HEK293 (cell line): ENCODE data around the gene GJC1.

ENCODE experiments used
- CTCF ChIA-PET: fragments of 350-600 bp; formaldehyde crosslinking; extraction: SDS; loops from one replicate; lab custom pipeline; 2021; ENCODE audit warnings: antibody characterized with exemption; lab: Yijun Ruan, JAX
- POLR2A ChIA-PET: fragments of 300-600 bp; formaldehyde crosslinking; extraction: SDS; loops from one replicate; lab custom pipeline; 2020; ENCODE audit warnings: antibody characterized with exemption, inconsistent platforms; lab: Yijun Ruan, JAX
- H3K27ac ChIP-seq: fragments of 200-500 bp; sonication (Bioruptor generic); 2 replicates; pipeline ENCODE4 v1.5.1; 2014; ENCODE audit warnings: low read depth, low read length, control low read depth, inconsistent platforms; ENCODE audit errors: extremely low read depth
- H3K36me3 ChIP-seq, 2 experiments: fragments of 200-500 bp in 1 of 2; sonication (Bioruptor generic) in 1 of 2; 1 replicate in 1 of 2; 2 replicates in 1 of 2; pipeline ENCODE4 v1.5.1; 2014 to 2017; ENCODE audit warnings: inconsistent platforms in 2 of 2, low read length in 2 of 2; ENCODE audit not compliant: control insufficient read depth in 2 of 2, insufficient read depth in 1 of 2
- H3K4me1 ChIP-seq: fragments of 200-500 bp; sonication (Bioruptor generic); 2 replicates; pipeline ENCODE4 v1.5.1; 2014; ENCODE audit warnings: mild to moderate bottlenecking, low read length, inconsistent platforms; ENCODE audit not compliant: control insufficient read depth, insufficient read depth
- H3K4me3 ChIP-seq: 2 replicates; pipeline ENCODE4 v1.5.1; 2011; ENCODE audit warnings: low read depth, mild to moderate bottlenecking, control low read depth, low read length, moderate library complexity
- H3K9me3 ChIP-seq: fragments of 200-500 bp; sonication (Bioruptor generic); 2 replicates; pipeline ENCODE4 v1.5.1; 2014; ENCODE audit warnings: low read depth, low read length, inconsistent platforms; ENCODE audit not compliant: control insufficient read depth, insufficient read depth
- ATF2 ChIP-seq: fragments of 450-650 bp; formaldehyde crosslinking; IDR thresholded peaks from 2 replicates; pipeline ENCODE4 v1.5.1; 2016; ENCODE audit warnings: missing biosample characterization, missing genetic modification characterization, low read depth
- GLI2 ChIP-seq: fragments of 450-650 bp; formaldehyde crosslinking; IDR thresholded peaks from 2 replicates; pipeline ENCODE4; 2017; ENCODE audit warnings: missing biosample characterization, missing genetic modification characterization, low read depth, borderline replicate concordance
- HIC1 ChIP-seq: fragments of 450-650 bp; formaldehyde crosslinking; IDR thresholded peaks from 2 replicates; pipeline ENCODE4 v1.5.1; 2016; ENCODE audit warnings: missing biosample characterization, missing genetic modification characterization
- SALL2 ChIP-seq: fragments of 450-650 bp; formaldehyde crosslinking; IDR thresholded peaks from 2 replicates; pipeline ENCODE4 v1.5.0; 2017; ENCODE audit warnings: missing biosample characterization, mild to moderate bottlenecking, missing genetic modification characterization, borderline replicate concordance
- TRIM28 ChIP-seq: IDR thresholded peaks from 2 replicates; pipeline ENCODE4 v1.6.1; 2011; ENCODE audit warnings: low read length, control low read depth, borderline replicate concordance
- WT1 ChIP-seq: fragments of 450-650 bp; formaldehyde crosslinking; IDR thresholded peaks from 2 replicates; pipeline ENCODE4 v1.5.1; 2016; ENCODE audit warnings: missing biosample characterization, missing genetic modification characterization
- ZBTB20 ChIP-seq: fragments of 450-650 bp; formaldehyde crosslinking; IDR thresholded peaks from 2 replicates; pipeline ENCODE4 v1.5.1; 2016; ENCODE audit warnings: missing biosample characterization, missing genetic modification characterization
- ZBTB21 ChIP-seq: fragments of 450-650 bp; formaldehyde crosslinking; IDR thresholded peaks from 2 replicates; pipeline ENCODE4 v1.5.1; 2017; ENCODE audit warnings: missing biosample characterization, missing genetic modification characterization
- ZBTB26 ChIP-seq: fragments of 450-650 bp; formaldehyde crosslinking; optimal IDR thresholded peaks from 2 replicates; pipeline ENCODE3; 2016; ENCODE audit warnings: missing biosample characterization, mild to moderate bottlenecking, missing genetic modification characterization
- ZBTB8A ChIP-seq: fragments of 450-650 bp; formaldehyde crosslinking; IDR thresholded peaks from 2 replicates; pipeline ENCODE4 v1.5.1; 2016; ENCODE audit warnings: missing biosample characterization, missing genetic modification characterization
- ZIC2 ChIP-seq: fragments of 450-650 bp; formaldehyde crosslinking; IDR thresholded peaks from 2 replicates; pipeline ENCODE4 v1.5.1; 2016; ENCODE audit warnings: missing biosample characterization, missing genetic modification characterization
- ZNF24 ChIP-seq: fragments of 450-650 bp; formaldehyde crosslinking; IDR thresholded peaks from 2 replicates; pipeline ENCODE4 v1.5.1; 2016; ENCODE audit warnings: missing biosample characterization, missing genetic modification characterization
- ZNF335 ChIP-seq: fragments of 450-650 bp; formaldehyde crosslinking; conservative IDR thresholded peaks from 2 replicates; pipeline ENCODE4 v1.5.1; 2016; ENCODE audit warnings: missing biosample characterization, missing genetic modification characterization
- ZNF398 ChIP-seq: fragments of 450-650 bp; formaldehyde crosslinking; IDR thresholded peaks from 2 replicates; pipeline ENCODE4 v1.5.1; 2017; ENCODE audit warnings: missing biosample characterization, missing genetic modification characterization
- ZNF529 ChIP-seq: fragments of 450-650 bp; formaldehyde crosslinking; IDR thresholded peaks from 2 replicates; pipeline ENCODE4 v1.5.1; 2017; ENCODE audit warnings: missing genetic modification characterization, missing biosample characterization; ENCODE audit not compliant: insufficient replicate concordance
- ZNF558 ChIP-seq: fragments of 450-650 bp; formaldehyde crosslinking; IDR thresholded peaks from 2 replicates; pipeline ENCODE4 v1.5.1; 2016; ENCODE audit warnings: missing biosample characterization, missing genetic modification characterization
- ZNF560 ChIP-seq: fragments of 450-650 bp; formaldehyde crosslinking; IDR thresholded peaks from 2 replicates; pipeline ENCODE4 v1.5.1; 2017; ENCODE audit warnings: missing biosample characterization, missing genetic modification characterization, borderline replicate concordance
- ZNF626 ChIP-seq: fragments of 450-650 bp; sonication (Bioruptor Pico); formaldehyde crosslinking; IDR thresholded peaks from 2 replicates; pipeline ENCODE4 v1.5.1; 2018; ENCODE audit warnings: missing biosample characterization, missing genetic modification characterization, inconsistent platforms
- ZNF658 ChIP-seq: fragments of 450-650 bp; formaldehyde crosslinking; IDR thresholded peaks from 2 replicates; pipeline ENCODE4; 2016; ENCODE audit warnings: missing biosample characterization, missing genetic modification characterization
- TF ChIP-seq, protein P1 (sequence below): fragments of 450-650 bp; formaldehyde crosslinking; IDR thresholded peaks from 2 replicates; pipeline ENCODE4 v1.5.1; 2016; ENCODE audit warnings: missing biosample characterization, missing genetic modification characterization
- TF ChIP-seq, protein P2 (sequence below): fragments of 450-650 bp; formaldehyde crosslinking; conservative IDR thresholded peaks from 2 replicates; pipeline ENCODE4 v1.5.1; 2016; ENCODE audit warnings: low read depth, missing biosample characterization, missing genetic modification characterization
- TF ChIP-seq, protein P3 (sequence below): fragments of 450-650 bp; formaldehyde crosslinking; IDR thresholded peaks from 2 replicates; pipeline ENCODE4 v1.5.1; 2016; ENCODE audit warnings: missing biosample characterization, missing genetic modification characterization

Gene GJC1

GRCh38 chr17:44820631-44821212, 9.4 kb downstream of the GJC1 start:
- Histone ChIP-seq H3K27ac (peak overlapping the region; percentile 57; the same call in 1 of the 2 replicates), H3K4me3 (no peak overlapping the region), H3K4me1 (peaks cover 15% of the 10 kb centered on the region), H3K36me3 (peaks cover 0 to 8% of the 10 kb centered on the region in 2 experiments; a peak in 1 of 3 replicates), H3K9me3 (no peaks in the 10 kb centered on the region)
- POLR2A ChIA-PET, result interaction anchor here (0.5 to 1.2 kb wide), 12 partner anchors 8 to 328 kb away, joined by 3 to 8 read pairs (median 4); partner anchors contain the start of genes DBF4B and HEXIM1
- CTCF ChIA-PET, result interaction anchor here (1.0 to 1.9 kb wide), 5 partner anchors 12 to 315 kb away, joined by 3 to 10 read pairs (median 4); partner anchors contain the start of gene ACBD4
- peak; percentile 97; the same call in 1 of the 2 replicates for TF ChIP-seq GLI2 (tag by site-specific recombination)
- no peak for TF ChIP-seq SALL2
- TF ChIP-seq, protein P1, sequence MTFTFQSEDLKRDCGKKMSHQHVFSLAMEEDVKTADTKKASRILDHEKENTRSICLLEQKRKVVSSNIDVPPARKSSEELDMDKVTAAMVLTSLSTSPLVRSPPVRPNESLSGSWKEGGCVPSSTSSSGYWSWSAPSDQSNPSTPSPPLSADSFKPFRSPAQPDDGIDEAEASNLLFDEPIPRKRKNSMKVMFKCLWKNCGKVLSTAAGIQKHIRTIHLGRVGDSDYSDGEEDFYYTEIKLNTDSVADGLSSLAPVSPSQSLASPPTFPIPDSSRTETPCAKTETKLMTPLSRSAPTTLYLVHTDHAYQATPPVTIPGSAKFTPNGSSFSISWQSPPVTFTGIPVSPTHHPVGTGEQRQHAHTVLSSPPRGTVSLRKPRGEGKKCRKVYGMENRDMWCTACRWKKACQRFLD (tag by site-specific recombination), result no peak
- no peak for TF ChIP-seq ZNF626
- TF ChIP-seq ZBTB21 (tag by site-specific recombination), result peak; percentile 70
- TF ChIP-seq ZNF658 (tag by site-specific recombination), result no peak
- TF ChIP-seq TRIM28, result peak; percentile 75; the same call in 1 of the 2 replicates
- no peak for TF ChIP-seq ZNF398
- no peak for TF ChIP-seq ZNF529 (tag by site-specific recombination)
- TF ChIP-seq HIC1 (tag by site-specific recombination), result peak; percentile 96
- no peak for TF ChIP-seq ZNF335 (tag by site-specific recombination)
- TF ChIP-seq ZNF558 (tag by site-specific recombination), result peak; percentile 61; the same call in 1 of the 2 replicates
- TF ChIP-seq ZNF560, result no peak
- TF ChIP-seq ZBTB20 (tag by site-specific recombination), result no peak
- TF ChIP-seq ZBTB26 (tag by site-specific recombination), result no peak
- 0 out of 2 replicates have a peak, but pooled peaks have one; percentile 20 for TF ChIP-seq ATF2
- TF ChIP-seq WT1 (tag by site-specific recombination), result peak; percentile 96
- TF ChIP-seq ZNF24 (tag by site-specific recombination), result peak; percentile 88
- TF ChIP-seq ZBTB8A, result peak; percentile 26; the same call in 1 of the 2 replicates
- TF ChIP-seq, protein P2, sequence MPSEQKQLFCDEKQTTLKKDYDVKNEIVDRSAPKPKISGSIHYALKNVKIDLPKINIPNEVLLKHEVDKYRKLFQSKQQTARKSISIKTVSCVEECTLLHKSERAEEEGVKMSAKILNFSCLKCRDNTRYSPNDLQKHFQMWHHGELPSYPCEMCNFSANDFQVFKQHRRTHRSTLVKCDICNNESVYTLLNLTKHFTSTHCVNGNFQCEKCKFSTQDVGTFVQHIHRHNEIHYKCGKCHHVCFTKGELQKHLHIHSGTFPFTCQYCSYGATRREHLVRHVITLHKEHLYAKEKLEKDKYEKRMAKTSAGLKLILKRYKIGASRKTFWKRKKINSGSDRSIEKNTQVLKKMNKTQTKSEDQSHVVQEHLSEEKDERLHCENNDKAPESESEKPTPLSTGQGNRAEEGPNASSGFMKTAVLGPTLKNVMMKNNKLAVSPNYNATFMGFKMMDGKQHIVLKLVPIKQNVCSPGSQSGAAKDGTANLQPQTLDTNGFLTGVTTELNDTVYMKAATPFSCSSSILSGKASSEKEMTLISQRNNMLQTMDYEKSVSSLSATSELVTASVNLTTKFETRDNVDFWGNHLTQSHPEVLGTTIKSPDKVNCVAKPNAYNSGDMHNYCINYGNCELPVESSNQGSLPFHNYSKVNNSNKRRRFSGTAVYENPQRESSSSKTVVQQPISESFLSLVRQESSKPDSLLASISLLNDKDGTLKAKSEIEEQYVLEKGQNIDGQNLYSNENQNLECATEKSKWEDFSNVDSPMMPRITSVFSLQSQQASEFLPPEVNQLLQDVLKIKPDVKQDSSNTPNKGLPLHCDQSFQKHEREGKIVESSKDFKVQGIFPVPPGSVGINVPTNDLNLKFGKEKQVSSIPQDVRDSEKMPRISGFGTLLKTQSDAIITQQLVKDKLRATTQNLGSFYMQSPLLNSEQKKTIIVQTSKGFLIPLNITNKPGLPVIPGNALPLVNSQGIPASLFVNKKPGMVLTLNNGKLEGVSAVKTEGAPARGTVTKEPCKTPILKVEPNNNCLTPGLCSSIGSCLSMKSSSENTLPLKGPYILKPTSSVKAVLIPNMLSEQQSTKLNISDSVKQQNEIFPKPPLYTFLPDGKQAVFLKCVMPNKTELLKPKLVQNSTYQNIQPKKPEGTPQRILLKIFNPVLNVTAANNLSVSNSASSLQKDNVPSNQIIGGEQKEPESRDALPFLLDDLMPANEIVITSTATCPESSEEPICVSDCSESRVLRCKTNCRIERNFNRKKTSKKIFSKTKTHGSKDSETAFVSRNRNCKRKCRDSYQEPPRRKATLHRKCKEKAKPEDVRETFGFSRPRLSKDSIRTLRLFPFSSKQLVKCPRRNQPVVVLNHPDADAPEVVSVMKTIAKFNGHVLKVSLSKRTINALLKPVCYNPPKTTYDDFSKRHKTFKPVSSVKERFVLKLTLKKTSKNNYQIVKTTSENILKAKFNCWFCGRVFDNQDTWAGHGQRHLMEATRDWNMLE (tag by site-specific recombination), result peak; percentile 22; the same call in 1 of the 2 replicates
- TF ChIP-seq, protein P3, sequence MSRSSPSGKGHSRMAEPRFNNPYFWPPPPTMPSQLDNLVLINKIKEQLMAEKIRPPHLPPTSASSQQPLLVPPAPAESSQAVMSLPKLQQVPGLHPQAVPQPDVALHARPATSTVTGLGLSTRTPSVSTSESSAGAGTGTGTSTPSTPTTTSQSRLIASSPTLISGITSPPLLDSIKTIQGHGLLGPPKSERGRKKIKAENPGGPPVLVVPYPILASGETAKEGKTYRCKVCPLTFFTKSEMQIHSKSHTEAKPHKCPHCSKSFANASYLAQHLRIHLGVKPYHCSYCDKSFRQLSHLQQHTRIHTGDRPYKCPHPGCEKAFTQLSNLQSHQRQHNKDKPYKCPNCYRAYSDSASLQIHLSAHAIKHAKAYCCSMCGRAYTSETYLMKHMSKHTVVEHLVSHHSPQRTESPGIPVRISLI, result no peak
- no peak for TF ChIP-seq ZIC2 (tag by site-specific recombination)
